H1 (cell line): Measurements from ENCODE around the gene PRKAR2B. TPM values are rescaled to one million over a fixed set of nuclear protein-coding genes. Genes with fewer than 3 reads are reported as not detected.

Experiments used
- PHF8 ChIP-seq: fragments of 200-600 bp; sonication (generic); conservative IDR thresholded peaks from 2 replicates; pipeline ENCODE4 v1.7.1; 2012; ENCODE audit warnings: low read depth, mild to moderate bottlenecking, inconsistent platforms, low read length, moderate library complexity
- polyA plus RNA-seq, 7 experiments: library from polyadenylated mRNA; depleted of rRNA in 3 of 7; stranded (reverse) in 5 of 7; unstranded in 2 of 7; fragments of >200 nt in 5 of 7; fragments of 200-250 nt in 2 of 7; gene quantifications; 1 replicate in 5 of 7; 2 replicates in 1 of 7; 4 replicates in 1 of 7; pipeline versions ENCODE4 v1.2.1 to v1.2.3, GENCODE V29; 2011 to 2013; ENCODE audit warnings: missing spikeins in 2 of 7, mixed read lengths in 2 of 7
- total RNA-seq: library from RNA; stranded (reverse); fragmentation: NEBNext Ultra II Directional; extraction: Animal tissue kit (Norgen Biotek cat#: 25700); gene quantifications from 2 replicates; pipeline ENCODE4 v1.2.1, GENCODE V29; 2021

Gene PRKAR2B
- total and polyA plus RNA-seq, 2 of the 8 experiments (the other 6 are each of a cell fraction or from before 2014, with no cell fraction given): 10.4 to 37.0 TPM

GRCh38 chr7:107026166-107026565 lies 18.3 kb upstream of the PRKAR2B start (continued):
- TF ChIP-seq PHF8: no peak
